HL-60 (cell line): Measurements from ENCODE around the gene FBXO9.

ENCODE experiments used
- CTCF ChIP-seq: IDR thresholded peaks from one replicate; pipeline ENCODE4 v1.5.1; 2011; ENCODE audit warnings: low read length, control low read depth, inconsistent platforms; ENCODE audit not compliant: insufficient read depth
- GABPA ChIP-seq: IDR thresholded peaks from 2 replicates; pipeline ENCODE4 v1.6.1; 2012; ENCODE audit warnings: low read depth
- POLR2AphosphoS5 ChIP-seq: IDR thresholded peaks from 2 replicates; pipeline ENCODE4 v1.6.1; 2012; ENCODE audit warnings: low read depth
- REST ChIP-seq: IDR thresholded peaks from 2 replicates; pipeline ENCODE4 v1.6.1; 2012; ENCODE audit warnings: low read depth; ENCODE audit not compliant: insufficient replicate concordance

GRCh38 chr6:53041356-53041755, 23.8 kb upstream of the FBXO9 start:
- TF ChIP-seq POLR2AphosphoS5 (no peak), CTCF (no peak), GABPA (no peak), REST (no peak)
